NCI-H748 (cell line): ENCODE measurements around the gene MYL11.
"Not testable (repeated sequence)": the region's sequence is repeated elsewhere in the genome, so short reads cannot be mapped to it uniquely, and the experiment has no call there.

Experiments used
- DNase-seq: peaks from one replicate; lab custom pipeline; 2025; ENCODE audit not compliant: unreplicated experiment; lab: John Stamatoyannopoulos, UW

MYL11 gene

GRCh38 chr16:30395155-30395991 lies 20.8 kb downstream of the MYL11 start, which contains the start of gene ZNF48:
Gene ZNF48 (plus strand): TSS chr16:30395420. CDS start chr16:30395795, 375 bp downstream.
- peak; percentile 95 for DNase-seq

GRCh38 chr16:30395992-30396585 lies 21.5 kb downstream of the MYL11 start:
- DNase-seq, result peak; percentile 30

GRCh38 chr16:30396627-30397026 lies 22.0 kb downstream of the MYL11 start:
- DNase-seq, result not testable (repeated sequence)

- DNase-seq, result no peak
Observed at GRCh38 chr16:30397056-30397455, 22.5 kb downstream of the MYL11 start.

- DNase-seq, result no peak
Observed at GRCh38 chr16:30397776-30398660, 23.4 kb downstream of the MYL11 start.

GRCh38 chr16:30398661-30399434 lies 24.2 kb downstream of the MYL11 start:
- no peak for DNase-seq

- peak; percentile 29 for DNase-seq
Observed at GRCh38 chr16:30399435-30400186, 25.0 kb downstream of the MYL11 start.

GRCh38 chr16:30401768-30402425 lies 27.3 kb downstream of the MYL11 start:
- DNase-seq, result no peak

GRCh38 chr16:30406795-30407101 lies 32.1 kb downstream of the MYL11 start:
- no peak for DNase-seq

- DNase-seq, result peak; percentile 86
Observed at GRCh38 chr16:30407102-30407803, 32.7 kb downstream of the MYL11 start, which contains the start of gene ZNF771. Gene ZNF771 (plus strand): TSS chr16:30407606. CDS start chr16:30408054, 448 bp downstream.

GRCh38 chr16:30407804-30408534 lies 33.4 kb downstream of the MYL11 start:
- no peak for DNase-seq

GRCh38 chr16:30409125-30410060 lies 34.8 kb downstream of the MYL11 start:
- peak; percentile 76 for DNase-seq

- DNase-seq, result no peak
Observed at GRCh38 chr16:30413112-30413806, 38.7 kb downstream of the MYL11 start.

- no peak for DNase-seq
Observed at GRCh38 chr16:30414159-30414558, 39.6 kb downstream of the MYL11 start.

- no peak for DNase-seq
Observed at GRCh38 chr16:30416047-30416603, 41.5 kb downstream of the MYL11 start.
